SK-N-SH (cell line): ENCODE measurements around the gene CYLD. TPM values are rescaled to one million over a fixed set of nuclear protein-coding genes. Genes with fewer than 3 reads are reported as not detected.

ENCODE experiments used
- CTCF ChIA-PET: fragments of 300-600, 350-600 bp; formaldehyde crosslinking; extraction: SDS; loops from one replicate; lab custom pipeline; 2021; lab: Yijun Ruan, JAX
- POLR2A ChIA-PET: fragments of 350-600 bp; sonication (Branson Sonifier 250); formaldehyde crosslinking; extraction: SDS; loops from one replicate; lab custom pipeline; 2020; ENCODE audit warnings: antibody characterized with exemption, inconsistent platforms; lab: Yijun Ruan, JAX
- DNase-seq: peaks from one replicate; pipeline ENCODE4 v3.0.0; 2012
- H2AFZ ChIP-seq: fragments of 200-600 bp; sonication (generic); 2 replicates; pipeline ENCODE4 v1.8.1; 2016; ENCODE audit warnings: antibody characterized with exemption, mild to moderate bottlenecking, low read depth
- H3F3A ChIP-seq: fragments of 200-600 bp; sonication (generic); replicated peaks from 2 replicates; pipeline ENCODE3; 2016; ENCODE audit warnings: antibody characterized with exemption, mild to moderate bottlenecking; ENCODE audit not compliant: insufficient read depth
- H3K27ac ChIP-seq, 2 experiments: fragments of 200-500 bp in 1 of 2; fragments of 200-600 bp in 1 of 2; sonication (Bioruptor generic) in 1 of 2; sonication (generic), shearing (Covaris generic) in 1 of 2; 2 replicates each; pipeline versions ENCODE4 v1.5.1 to v1.6.1; 2014 to 2016; ENCODE audit warnings: low read depth in 2 of 2, inconsistent platforms in 1 of 2, low read length in 1 of 2, mild to moderate bottlenecking in 1 of 2, mixed read lengths in 1 of 2
- H3K27me3 ChIP-seq: fragments of 200-600 bp; sonication (generic), shearing (Covaris generic); 2 replicates; pipeline ENCODE4 v1.6.1; 2016; ENCODE audit warnings: mixed run types; ENCODE audit not compliant: insufficient read depth
- H3K36me3 ChIP-seq, 2 experiments: fragments of 200-500 bp in 1 of 2; fragments of 200-600 bp in 1 of 2; sonication (Bioruptor generic) in 1 of 2; sonication (generic) in 1 of 2; replicated peaks in 1 of 2; 2 replicates each; pipeline versions ENCODE3 to v1.5.1; 2014 to 2016; ENCODE audit warnings: low read length in 1 of 2, mild to moderate bottlenecking in 1 of 2; ENCODE audit not compliant: insufficient read depth in 2 of 2, control insufficient read depth in 1 of 2
- H3K4me1 ChIP-seq, 2 experiments: fragments of 200-500 bp in 1 of 2; fragments of 200-600 bp in 1 of 2; sonication (Bioruptor generic) in 1 of 2; sonication (generic), shearing (Covaris generic) in 1 of 2; 2 replicates each; pipeline versions ENCODE4 v1.5.1 to v1.6.1; 2014 to 2016; ENCODE audit warnings: low read depth in 1 of 2, low read length in 1 of 2, mixed run types in 1 of 2; ENCODE audit not compliant: insufficient read depth in 2 of 2, control insufficient read depth in 1 of 2
- H3K4me2 ChIP-seq: fragments of 200-600 bp; sonication (generic), shearing (Covaris generic); 2 replicates; pipeline ENCODE4 v1.6.1; 2017; ENCODE audit warnings: mixed run types
- H3K4me3 ChIP-seq, 2 experiments: fragments of 200-500 bp in 1 of 2; fragments of 200-600 bp in 1 of 2; sonication (Bioruptor generic) in 1 of 2; sonication (generic), shearing (Covaris generic) in 1 of 2; 2 replicates each; pipeline versions ENCODE4 v1.5.1 to v1.8.1; 2014 to 2016; ENCODE audit warnings: low read depth in 2 of 2, inconsistent platforms in 1 of 2, low read length in 1 of 2, mild to moderate bottlenecking in 1 of 2, mixed read lengths in 1 of 2, moderate library complexity in 1 of 2
- H3K79me2 ChIP-seq: fragments of 200-600 bp; sonication (generic); 2 replicates; pipeline ENCODE4 v1.8.1; 2017; ENCODE audit warnings: mild to moderate bottlenecking; ENCODE audit not compliant: insufficient read depth
- H3K9ac ChIP-seq: fragments of 200-600 bp; sonication (generic); 2 replicates; pipeline ENCODE4 v1.6.1; 2017; ENCODE audit warnings: mixed run types
- H3K9me2 ChIP-seq: fragments of 200-600 bp; sonication (generic); 2 replicates; pipeline ENCODE4 v1.6.1; 2017; ENCODE audit warnings: mixed run types
- H3K9me3 ChIP-seq: fragments of 200-600 bp; sonication (generic); 2 replicates; pipeline ENCODE4 v1.6.1; 2017; ENCODE audit warnings: mixed run types, mild to moderate bottlenecking, moderate library complexity
- H4K20me1 ChIP-seq: fragments of 200-600 bp; sonication (generic); 2 replicates; pipeline ENCODE4 v1.6.1; 2017; ENCODE audit warnings: mild to moderate bottlenecking, mixed run types; ENCODE audit not compliant: insufficient read depth
- CTCF ChIP-seq: fragments of 200-600 bp; sonication (generic); IDR thresholded peaks from 2 replicates; pipeline ENCODE4 v1.6.1; 2017; ENCODE audit warnings: antibody characterized with exemption, mild to moderate bottlenecking, moderate library complexity
- EP300 ChIP-seq, 2 experiments: IDR thresholded peaks; 2 replicates each; pipeline versions ENCODE4 v1.4.0 to v1.6.1; 2012; ENCODE audit warnings: borderline replicate concordance in 1 of 2, low read depth in 1 of 2, low read length in 1 of 2
- GABPA ChIP-seq: IDR thresholded peaks from 2 replicates; pipeline ENCODE4 v1.4.0; 2012; ENCODE audit warnings: low read depth, mild to moderate bottlenecking
- JUND ChIP-seq: IDR thresholded peaks from 2 replicates; pipeline ENCODE4 v1.4.0; 2012
- NRF1 ChIP-seq: IDR thresholded peaks from 2 replicates; pipeline ENCODE4 v1.6.1; 2012; ENCODE audit warnings: low read depth, mild to moderate bottlenecking, low read length
- RCOR1 ChIP-seq: fragments of 150-350 bp; IDR thresholded peaks from 2 replicates; pipeline ENCODE4 v1.6.1; 2017; ENCODE audit warnings: antibody characterized with exemption, low read length
- RFX5 ChIP-seq: IDR thresholded peaks from 2 replicates; pipeline ENCODE4 v1.6.1; 2012; ENCODE audit warnings: mild to moderate bottlenecking, improper control_type of control experiment, low read length
- TAF1 ChIP-seq: IDR thresholded peaks from 2 replicates; pipeline ENCODE4 v1.6.1; 2012; ENCODE audit warnings: low read depth, mild to moderate bottlenecking, low read length, moderate library complexity, borderline replicate concordance
- TEAD4 ChIP-seq: IDR thresholded peaks from 2 replicates; pipeline ENCODE4 v1.4.0; 2012; ENCODE audit warnings: mild to moderate bottlenecking, borderline replicate concordance; ENCODE audit not compliant: insufficient read depth
- ZBTB33 ChIP-seq: IDR thresholded peaks from 2 replicates; pipeline ENCODE4 v1.4.0; 2012; ENCODE audit warnings: low read depth, borderline replicate concordance
- WGBS: methylation state at CpG from one replicate; pipeline ENCODE4 v1.1.6; 2017; ENCODE audit warnings: low lambda C conversion rate; 5-methylcytosine and 5-hydroxymethylcytosine counted together
- polyA plus RNA-seq, 3 experiments: library from polyadenylated mRNA; depleted of rRNA; stranded (reverse); fragments of >200 nt; gene quantifications; 2 replicates each; pipeline ENCODE4 v1.2.3, GENCODE V29; 2012

CYLD gene
- polyA plus RNA-seq, 1 of the 3 experiments (the other 2 are of a cell fraction) = 6.5 TPM

GRCh38 chr16:50705436-50706110 lies 36.3 kb upstream of the CYLD start:
- WGBS = 13% methylated on average over 5 of the region's 5 CpGs

GRCh38 chr16:50706250-50706649 lies 35.6 kb upstream of the CYLD start:
- Histone ChIP-seq H3K4me1 (peaks cover 0 to 19% of the 10 kb centered on the region in 2 experiments; a peak in 1 of 4 replicates), H3K9me2 (no peaks in the 10 kb centered on the region), H3K9ac (no peak overlapping the region), H3K4me2 (no peak overlapping the region), H3F3A (no peaks in the 10 kb centered on the region), H3K9me3 (no peaks in the 10 kb centered on the region; the same call in 1 of the 2 replicates), H3K4me3 (no peak overlapping the region), H3K36me3 (no peaks in the 10 kb centered on the region), H3K79me2 (no peaks in the 10 kb centered on the region), H3K27me3 (no peaks in the 10 kb centered on the region), H3K27ac (no peak overlapping the region), H2AFZ (no peak overlapping the region), H4K20me1 (no peaks in the 10 kb centered on the region)
- WGBS = 5% methylated on average over 3 of the region's 3 CpGs
- TF ChIP-seq GABPA = no peak
- TF ChIP-seq ZBTB33 = no peak
- no peak for TF ChIP-seq RCOR1
- TF ChIP-seq TEAD4 = no peak
- TF ChIP-seq JUND = no peak
- TF ChIP-seq EP300 (IDR thresholded peaks at IDR 0.05; ENCODE audit: borderline replicate concordance in 1 of 2, low read depth in 1 of 2, low read length in 1 of 2) = no peak
- ChIA-PET POLR2A (no interaction called here), CTCF (no interaction called here)
- DNase-seq = no peak

More at GRCh38 chr16:50705436-50706110, 36.3 kb upstream of the CYLD start:
- Histone ChIP-seq H3K4me3 (no peak overlapping the region), H3K4me1 (peaks cover 0 to 12% of the 10 kb centered on the region in 2 experiments; a peak in 1 of 4 replicates), H3K36me3 (no peaks in the 10 kb centered on the region), H3K9me2 (no peaks in the 10 kb centered on the region), H3K9me3 (no peaks in the 10 kb centered on the region; the same call in 1 of the 2 replicates), H3K27ac (no peak overlapping the region), H3K4me2 (no peak overlapping the region), H3K27me3 (no peaks in the 10 kb centered on the region), H2AFZ (no peak overlapping the region), H3K9ac (no peak overlapping the region), H3K79me2 (no peaks in the 10 kb centered on the region), H4K20me1 (no peaks in the 10 kb centered on the region), H3F3A (no peaks in the 10 kb centered on the region)
- TF ChIP-seq EP300 (IDR thresholded peaks at IDR 0.05; ENCODE audit: borderline replicate concordance in 1 of 2, low read depth in 1 of 2, low read length in 1 of 2) = no peak
- no peak for TF ChIP-seq TAF1
- no peak for TF ChIP-seq NRF1
- TF ChIP-seq RFX5 = no peak
- TF ChIP-seq GABPA = no peak
- TF ChIP-seq CTCF = no peak
- ChIA-PET CTCF (no interaction called here), POLR2A (no interaction called here)
- no peak for DNase-seq
